Adrenal gland (tissue), 5 donors: ENCODE results near the gene UBE2D2.

ENCODE experiments used
- CTCF ChIP-seq, 6 experiments: fragments of 450-650 bp in 4 of 6; fragments of 200-600 bp in 2 of 6; sonication (generic) in 1 of 6; IDR thresholded peaks; 1 replicate in 5 of 6; 2 replicates in 1 of 6; pipeline versions ENCODE4 v1.5.1 to v1.8.0; 2016 to 2021; ENCODE audit warnings: antibody characterized with exemption in 6 of 6, mild to moderate bottlenecking in 2 of 6, moderate library complexity in 1 of 6
- POLR2A ChIP-seq, 2 donors: fragments of 450-650 bp; IDR thresholded peaks; one replicate each; pipeline ENCODE4 v1.6.1; 2017; ENCODE audit warnings: antibody characterized with exemption in 2 of 2, mild to moderate bottlenecking in 2 of 2, moderate library complexity in 1 of 2
- donor health status: DM: no; HTN: no; CAD: no.

DNA sequence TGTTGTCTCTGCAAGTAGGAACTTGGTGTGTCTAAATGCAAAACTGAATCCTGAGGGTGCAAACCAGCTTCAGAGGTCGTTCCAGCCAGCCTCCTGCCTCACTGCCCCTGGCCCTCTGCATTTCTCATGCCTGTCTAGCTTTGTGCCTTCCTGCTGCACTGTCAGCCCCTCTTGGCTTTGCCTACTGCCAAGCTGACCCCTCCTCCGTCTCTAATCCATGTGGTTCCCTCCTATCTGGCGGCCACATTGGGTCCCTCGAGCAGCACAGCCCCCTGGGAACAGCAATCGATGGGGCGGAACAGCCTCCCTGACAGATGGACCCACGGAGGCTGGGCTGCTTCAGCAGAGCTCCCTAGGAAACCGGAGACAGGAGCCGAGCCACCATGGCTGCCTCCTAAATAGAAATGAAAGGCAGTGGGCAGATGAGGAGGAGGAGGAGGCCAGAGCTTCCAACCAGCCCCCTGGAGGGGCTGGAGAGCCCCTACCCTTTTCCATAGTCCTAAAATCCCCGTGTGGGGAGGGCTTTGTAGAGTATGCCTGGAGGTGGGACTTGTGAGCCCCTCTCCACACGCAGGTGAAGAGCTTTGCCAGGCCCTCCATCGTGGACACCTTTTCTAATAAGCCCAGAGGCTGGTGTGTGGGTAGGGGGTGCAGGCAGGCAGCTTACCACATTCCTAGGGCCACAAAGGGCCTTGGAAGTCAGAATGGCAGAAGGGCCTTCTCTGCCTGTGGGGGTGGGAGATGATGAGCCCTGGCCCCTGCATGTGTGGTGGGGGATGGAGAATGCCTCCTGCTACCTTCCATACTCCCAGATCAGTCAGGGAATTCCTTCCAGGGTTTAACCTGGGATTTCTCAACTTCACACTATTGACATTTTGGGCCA, 77.8 kb downstream of the UBE2D2 start:
- TF ChIP-seq CTCF (IDR thresholded peaks at IDR 0.05) (no peak), POLR2A (IDR thresholded peaks at IDR 0.05) (no peak)
